Measurements from ENCODE around the gene TRAF3IP1.
"Not testable (repeated sequence)": the region's sequence is repeated elsewhere in the genome, so short reads cannot be mapped to it uniquely, and the experiment has no call there.

TRAF3IP1 gene

DNA sequence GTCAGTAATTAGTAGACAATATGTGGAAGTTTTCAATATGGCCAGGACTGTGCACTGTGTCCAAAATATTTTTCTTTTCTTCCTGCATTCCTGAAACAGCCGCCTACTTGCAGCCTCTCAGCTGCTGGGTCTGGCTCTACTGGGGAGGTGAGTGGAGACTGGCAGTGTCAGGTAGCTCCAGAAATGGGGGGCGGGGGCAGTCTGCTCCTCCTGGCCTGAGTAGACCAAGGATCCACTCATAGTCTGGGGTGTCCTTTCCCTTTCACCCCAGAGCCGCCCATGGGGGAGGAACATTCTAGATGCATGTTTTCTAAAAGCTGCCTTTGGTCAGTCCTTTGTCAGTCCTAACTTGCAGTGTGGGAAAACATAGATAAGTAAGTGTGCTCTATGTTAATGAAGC lies 23.7 kb downstream of the TRAF3IP1 start:
- no peak for DNase-seq

DNA sequence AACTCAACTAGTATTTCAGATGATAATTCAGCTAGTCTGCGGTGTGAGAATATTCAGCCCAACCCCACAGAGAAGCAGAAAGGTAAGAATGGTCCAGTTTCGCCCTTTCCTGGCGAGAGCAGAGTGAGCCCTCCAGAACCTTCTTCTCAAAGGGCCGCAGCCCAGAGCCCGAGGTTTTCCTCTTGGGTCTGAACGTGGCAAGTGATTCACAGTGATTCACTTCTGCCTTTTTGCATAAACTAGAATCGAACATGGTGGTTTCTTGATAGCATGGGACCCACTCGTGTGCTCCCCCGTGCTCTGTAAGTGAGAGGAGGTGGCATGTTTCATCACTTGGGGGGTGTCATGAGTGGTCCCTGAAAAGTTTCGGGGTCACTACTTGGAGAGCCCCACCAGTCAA lies 24.2 kb downstream of the TRAF3IP1 start:
- DNase-seq, result no peak

DNA sequence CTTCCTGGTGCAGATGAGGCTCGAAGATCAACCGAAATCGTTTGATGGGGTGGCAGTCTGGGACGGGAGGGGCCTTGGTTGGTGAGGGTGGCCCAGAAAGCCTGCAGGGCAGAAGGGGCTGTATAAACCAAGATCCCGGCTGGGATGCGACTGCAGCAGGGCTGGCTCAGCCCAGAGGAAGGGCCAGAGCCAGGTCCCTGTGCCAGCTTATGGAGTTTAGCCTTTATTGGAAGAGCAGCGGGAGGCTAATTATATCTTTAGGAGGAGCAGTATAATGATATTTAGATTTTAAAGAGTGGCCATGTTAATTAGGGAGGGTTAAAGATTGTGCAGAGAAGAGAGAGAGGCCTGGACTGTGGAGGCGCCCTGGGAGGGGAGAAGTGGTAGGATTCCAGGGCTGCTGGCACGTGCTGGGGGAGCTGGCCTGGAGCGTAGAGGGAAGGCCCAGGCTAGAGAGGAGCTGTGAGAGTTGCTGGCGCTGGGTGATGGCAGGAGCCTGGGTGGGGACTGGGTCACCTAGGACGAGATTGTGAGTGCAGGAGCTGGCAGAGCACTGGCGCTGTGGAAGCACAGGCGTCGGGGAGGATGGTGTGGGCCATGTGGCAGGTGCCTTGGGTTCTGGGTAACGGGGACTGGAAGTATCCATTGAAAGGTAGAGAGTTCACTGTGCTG lies 25.1 kb downstream of the TRAF3IP1 start:
- DNase-seq, result no peak

DNA sequence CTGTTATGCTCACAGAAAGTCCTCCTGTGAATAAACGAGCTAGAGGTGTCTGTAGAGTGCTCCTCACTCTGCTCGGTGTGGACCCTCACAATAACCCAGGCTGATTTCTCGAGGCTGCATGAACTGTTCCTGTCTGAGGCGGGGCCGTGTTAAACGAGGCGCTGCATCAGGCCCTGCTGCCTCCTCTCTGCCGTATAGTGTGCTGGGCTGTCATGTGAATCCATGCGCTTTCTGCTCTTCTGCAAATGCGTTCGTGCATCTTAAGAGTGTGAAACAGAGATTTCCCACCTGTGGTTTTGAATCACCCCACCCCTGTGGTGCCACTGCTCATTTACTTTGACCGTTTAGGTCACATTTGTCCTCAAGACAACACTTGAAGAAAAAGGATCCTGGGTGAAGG lies 26.2 kb downstream of the TRAF3IP1 start:
- no peak for DNase-seq

DNA sequence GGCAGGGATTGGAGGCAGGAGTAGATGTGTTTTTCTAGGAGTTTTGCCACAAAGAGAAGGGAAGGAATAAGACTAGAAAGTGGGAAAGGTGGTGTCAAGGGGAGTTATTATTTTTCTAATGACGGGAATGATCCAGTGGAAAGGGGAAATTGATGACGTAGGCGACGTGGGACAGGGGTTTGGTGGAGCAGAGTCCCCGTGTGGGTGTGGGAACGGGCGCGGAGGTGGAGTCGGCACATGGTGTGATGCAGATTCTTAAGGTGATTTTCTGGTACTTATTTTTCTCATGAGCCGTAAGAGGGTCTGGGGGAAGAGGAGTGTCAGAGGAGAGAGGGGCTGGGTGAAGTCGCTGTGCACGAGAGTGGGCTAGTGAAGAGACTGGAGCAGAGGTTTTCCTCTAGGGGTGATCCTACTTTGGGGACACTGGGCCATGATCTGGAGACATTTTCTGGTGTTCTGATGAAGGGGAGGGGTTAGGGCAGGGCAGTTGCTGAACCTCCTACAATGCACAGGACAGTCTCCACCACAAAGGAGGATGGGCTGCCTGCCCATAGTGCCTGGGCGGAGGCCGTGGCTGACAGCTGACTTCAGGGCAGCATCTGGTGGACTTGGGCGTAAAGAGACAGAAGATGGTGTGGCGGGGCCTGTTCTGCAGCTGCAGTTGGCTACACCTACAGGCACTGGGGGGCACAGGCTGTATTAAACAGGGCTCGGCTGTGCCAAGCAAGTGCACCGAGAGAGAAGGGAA lies 30.0 kb downstream of the TRAF3IP1 start:
- no peak for DNase-seq

DNA sequence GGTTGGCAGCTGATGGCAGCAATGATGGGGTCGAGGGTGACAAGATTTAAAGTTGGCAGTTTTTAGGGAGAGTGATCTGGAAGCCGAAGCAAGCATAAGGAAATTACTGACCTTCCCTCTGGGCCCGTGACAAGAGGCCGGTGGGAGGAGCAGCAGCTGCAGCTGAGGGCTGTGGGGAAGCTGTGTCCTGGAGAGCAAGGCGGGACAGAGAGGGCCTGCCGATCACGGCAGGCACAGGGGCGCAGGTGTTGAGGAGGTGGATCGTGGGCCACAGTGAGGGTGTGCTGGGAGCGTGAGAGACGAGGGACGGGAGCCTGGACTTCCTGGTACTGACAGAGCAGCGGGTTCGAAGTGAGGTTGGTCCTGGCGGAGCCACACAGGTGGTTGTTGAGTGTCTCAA lies 31.0 kb downstream of the TRAF3IP1 start:
- no peak for DNase-seq

DNA sequence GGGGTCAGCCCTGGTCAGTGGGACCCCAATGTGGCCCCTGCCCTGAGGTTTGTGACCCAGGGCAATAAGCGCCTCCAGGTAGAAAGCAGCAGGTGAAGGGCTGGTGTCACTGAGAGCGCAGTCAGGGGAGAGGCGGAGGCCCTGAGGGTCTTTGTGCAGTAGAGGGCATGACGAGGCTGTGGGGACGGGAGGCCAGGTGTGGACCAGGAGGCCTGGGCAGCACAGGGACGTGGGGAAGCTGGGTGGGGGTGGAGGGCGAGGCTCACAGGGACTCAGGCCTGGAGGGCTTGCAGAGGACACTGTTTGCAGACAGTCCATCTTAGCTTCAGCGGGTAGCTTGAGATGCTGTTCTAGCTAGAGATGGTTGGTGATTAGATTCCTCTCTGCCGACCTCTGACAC lies 32.0 kb downstream of the TRAF3IP1 start:
- no peak for DNase-seq

DNA sequence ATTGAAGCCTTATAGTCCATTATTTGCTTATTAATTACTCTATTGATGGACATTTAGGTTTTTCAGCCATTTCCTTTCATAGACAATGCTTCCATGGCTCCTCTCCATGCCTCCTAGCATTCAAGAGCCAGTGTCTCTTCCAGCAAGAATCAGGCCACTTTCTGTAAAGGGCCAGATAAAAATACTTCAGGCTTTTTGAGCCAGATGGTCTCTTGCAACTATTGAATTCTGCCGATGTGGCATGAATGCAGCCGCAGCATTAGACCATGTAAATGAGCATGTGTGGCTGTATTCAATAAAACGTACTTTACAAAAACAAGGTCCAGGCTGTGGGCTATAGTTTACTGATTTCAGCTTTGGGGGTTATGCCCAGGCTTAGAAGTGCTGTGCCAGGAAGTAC lies 38.5 kb downstream of the TRAF3IP1 start:
- DNase-seq, result no peak

DNA sequence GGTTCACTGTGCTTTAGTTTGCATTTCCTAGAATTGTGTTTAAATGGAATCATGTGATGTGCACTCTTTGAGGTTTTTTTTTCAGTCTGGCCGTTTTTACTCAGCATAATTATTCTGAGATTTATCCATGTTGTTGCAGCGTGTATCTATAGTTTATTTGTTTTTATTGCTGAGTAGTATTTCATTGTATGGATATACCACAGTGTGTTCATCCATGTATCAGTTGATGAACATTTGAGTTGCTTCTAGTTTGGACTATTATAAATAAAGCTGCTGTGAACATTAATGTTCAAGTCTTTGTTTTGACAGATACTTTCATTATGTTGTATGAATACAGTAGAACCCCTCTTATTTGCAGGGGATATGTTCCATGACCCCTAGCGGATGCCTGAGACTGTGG lies 39.1 kb downstream of the TRAF3IP1 start:
- no peak for DNase-seq

DNA sequence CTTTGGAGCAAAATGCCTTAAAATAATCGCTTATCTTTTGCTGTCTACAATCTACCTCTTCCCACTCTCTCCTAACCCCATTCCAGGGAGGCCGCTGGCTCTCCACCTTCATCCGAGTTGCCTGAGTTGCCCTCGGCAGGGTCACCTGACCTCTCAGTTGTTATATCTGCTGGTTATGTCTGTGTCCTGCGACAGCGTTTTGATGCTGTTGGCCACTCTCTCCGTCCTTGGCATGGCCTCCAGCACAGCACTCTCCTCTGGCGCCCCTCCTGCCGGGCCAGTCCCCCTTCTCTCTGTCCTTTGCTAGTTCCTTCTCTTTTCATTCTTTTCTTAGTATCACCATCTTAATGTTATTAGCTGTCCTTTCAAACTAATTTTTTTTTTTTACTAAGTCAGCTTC lies 41.6 kb downstream of the TRAF3IP1 start:
- DNase-seq, result no peak

DNA sequence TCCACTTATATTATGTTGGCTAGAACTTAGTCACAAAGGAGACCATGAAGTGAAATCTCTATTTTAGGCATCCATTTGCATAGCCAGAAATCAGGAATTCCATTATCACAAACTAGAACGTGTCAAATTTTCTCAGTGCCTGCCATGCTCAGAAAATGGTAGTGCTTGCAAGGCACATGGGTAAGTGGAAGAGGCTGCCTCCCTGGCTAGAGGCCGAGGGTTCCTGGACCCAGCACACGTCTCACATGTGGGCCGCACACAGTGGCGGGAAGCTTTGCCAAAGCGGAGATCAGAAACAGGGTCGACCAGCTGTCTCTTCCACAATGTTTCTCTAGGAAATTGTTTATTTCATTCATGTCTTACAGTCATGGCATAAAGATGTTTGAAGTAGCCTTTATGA lies 42.3 kb downstream of the TRAF3IP1 start:
- no peak for DNase-seq

DNA sequence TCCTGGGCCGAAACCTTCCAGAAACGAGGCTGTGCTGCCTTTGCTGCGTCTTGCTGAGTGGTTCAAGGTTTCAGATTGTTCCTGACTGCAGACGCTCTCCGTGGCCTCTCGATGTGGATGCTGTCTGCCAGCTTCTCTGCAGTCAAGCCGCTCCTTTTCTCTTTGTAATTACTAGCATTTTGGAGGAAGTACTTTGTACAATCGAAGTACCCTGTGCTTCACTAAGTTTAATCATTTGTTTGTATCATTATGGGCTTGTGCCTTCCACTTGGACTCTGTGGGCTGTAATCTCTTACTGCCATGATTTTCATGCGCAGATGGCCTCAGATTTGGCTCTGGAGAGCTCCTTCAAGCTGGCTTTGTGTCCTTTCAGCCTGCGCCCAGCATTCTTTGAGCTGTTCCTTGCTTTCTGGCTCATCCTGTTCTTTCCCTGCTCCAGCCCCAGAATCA lies 49.3 kb downstream of the TRAF3IP1 start:
- peak; percentile 62 for DNase-seq

DNA sequence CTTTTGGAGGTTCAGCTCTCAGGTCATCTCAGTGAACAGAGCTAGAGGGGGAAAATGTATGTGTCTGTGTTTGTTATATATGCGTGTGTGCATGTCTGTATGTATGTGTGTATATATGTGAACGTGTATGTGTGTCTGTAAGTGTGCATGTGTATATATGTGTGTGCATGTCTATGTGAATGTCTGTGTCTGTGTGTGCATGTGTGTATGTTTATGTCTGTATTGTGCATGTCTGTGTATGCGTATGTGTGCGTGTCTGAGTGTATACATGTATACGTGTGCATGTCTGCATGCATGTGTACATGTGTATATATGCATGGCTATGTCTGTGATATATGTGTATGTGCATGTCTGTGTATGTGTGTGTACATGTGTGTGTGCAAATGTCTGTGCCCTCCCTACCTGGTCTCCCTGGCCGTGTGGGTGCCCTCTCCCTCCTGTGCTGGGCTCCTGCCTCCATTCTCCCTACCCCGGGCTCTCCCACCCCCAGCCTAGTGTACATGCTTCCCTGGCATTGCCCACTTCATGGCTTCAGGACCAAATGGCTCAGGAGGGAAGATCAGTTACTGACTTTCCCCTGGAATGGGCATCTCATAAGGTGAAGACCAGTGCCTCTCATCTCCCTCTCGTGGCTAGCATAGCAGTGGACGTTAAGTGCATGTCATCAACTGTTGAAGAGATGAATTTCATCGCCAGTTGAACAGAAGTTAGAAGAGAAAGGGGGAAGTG lies 49.9 kb downstream of the TRAF3IP1 start:
- no peak for DNase-seq

DNA sequence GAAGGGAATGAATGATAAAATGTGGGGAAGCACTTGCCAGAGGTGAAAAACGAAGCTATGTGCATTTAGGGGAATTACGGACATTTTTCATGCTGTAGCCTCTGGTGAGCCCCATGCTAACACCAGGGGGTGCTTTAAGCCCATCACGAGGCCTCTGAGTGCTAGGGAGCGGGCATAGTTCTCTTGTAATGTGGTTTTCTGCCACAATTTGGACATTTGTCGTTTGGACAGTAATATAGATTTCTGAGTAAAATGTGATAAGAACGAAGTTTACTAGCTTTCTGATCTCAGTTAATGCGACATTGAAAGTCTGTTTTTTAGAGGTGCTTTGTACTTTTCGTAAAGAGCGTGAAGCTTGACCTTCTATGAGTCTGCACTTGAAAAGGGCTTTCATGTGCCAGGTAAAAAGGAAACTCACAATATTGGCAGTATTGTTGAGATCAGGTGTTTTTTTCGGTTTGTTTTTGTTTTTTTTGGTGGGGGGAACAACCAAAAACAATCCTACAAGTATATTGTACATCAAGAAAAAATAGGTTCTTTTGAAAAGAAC lies 50.6 kb downstream of the TRAF3IP1 start:
- DNase-seq, result peak; percentile 92

DNA sequence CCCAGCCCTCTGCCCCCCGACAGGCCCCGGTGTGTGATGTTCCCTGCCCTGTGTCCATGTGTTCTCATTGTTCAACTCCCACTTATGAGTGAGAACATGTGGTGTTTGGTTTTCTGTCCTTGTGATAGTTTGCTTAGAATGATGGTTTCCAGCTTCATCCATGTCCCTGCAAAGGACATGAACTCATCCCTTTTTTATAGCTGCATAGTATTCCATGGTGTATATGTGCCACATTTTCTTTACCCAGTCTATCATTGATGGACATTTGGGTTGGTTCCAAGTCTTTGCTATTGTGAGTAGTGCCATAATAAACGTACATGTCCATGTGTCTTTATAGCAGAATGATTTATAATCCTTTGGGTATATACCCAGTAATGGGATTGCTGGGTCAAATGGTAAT lies 52.0 kb downstream of the TRAF3IP1 start:
- DNase-seq, result not testable (repeated sequence)

DNA sequence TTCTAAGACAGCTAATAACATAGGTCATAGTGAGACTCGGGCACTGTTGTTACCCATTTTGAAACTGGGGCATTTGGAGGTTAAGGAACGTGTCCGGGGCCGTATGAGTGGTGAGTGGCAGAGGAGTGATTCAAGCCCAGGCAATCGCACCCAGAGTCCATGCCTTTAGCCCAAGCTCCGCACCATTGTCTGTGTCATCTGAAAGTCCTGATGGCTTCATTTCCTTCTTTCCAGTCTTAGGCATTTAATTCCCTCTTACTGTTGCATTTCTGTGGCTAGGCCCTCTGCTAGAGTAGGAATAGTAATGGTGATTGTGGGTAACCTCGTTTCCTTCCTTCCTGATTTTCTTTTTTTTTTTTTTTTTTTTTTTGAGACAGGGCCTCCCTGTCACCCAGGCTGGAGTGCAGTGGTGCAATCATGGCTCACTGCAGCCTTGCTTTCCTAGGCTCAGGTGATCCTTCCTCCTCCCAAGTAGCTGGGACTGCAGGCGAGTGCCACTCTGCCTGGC lies 56.6 kb downstream of the TRAF3IP1 start:
- DNase-seq, result peak; percentile 59

DNA sequence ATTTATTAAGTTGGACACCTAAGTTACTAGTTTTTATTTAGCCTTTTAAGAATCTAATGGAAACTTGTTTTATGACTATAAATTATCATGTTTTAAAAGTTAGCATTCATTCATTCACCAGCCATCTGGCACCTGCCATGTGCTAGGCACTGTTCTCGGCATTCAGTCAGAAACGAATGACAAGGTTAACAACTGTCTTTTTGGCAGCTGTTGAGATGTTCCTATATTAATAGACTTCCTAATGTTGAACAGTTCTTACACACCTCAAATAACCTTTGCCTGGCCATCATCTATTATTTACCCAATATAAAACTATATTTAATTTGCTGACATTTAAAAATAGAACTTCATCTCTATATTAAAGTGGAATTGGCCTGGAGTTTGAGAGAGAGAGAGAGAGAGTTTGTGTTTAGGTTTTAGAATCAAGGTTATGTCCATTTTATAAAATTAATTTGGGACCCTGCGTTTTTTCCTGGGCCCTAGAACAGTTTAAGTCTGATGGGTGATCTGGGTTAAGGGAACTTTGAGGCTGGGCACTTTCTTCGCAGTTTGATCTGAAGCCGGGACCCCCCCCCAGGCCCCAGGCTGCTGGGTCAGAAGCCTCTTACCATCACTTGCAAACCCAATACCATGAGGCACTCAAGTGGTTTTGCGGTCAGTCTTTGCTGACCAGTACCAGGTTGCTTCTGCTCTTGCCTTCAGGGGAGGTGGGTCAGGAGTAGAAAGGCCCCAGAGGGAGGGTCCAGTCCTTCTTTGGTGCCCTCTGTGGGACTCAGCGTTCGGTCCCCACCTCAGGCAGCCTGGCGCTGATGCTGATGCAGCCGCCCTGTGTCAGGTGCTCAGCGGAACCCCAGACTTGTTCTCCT lies 58.1 kb downstream of the TRAF3IP1 start:
- DNase-seq, result no peak

DNA sequence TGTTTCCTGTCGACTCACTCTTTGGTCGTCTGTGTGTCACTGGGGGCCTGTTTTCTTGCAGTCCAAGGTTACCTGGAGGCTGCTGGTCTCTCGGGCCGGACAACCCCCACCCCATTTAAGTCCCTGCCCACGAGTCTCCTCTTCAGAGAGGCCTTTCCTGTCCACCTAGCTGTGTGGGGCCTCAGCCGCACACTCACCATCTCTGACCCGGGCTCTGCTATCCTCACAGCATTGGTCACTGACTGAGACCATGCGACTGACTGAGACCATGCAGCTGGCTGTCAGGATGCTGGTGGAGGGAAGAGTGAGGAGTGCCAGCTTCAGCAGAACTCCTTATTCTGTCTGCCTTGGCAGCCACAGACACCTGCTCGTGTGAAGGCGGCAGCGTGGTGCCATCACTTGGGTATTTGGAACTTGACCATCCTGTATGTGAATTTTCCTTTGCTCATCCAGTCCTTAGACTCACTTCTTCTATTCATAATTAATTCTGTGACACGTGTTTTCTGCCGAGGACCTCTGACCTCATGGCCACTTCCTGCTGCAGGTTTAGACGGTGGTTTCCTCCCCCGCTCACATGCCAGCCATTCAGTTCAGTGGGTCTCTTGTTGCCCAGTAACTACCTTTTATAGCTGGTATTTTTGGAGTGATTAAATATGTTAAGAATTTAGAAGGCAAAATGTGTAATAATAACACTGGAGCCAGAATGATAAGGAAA lies 58.9 kb downstream of the TRAF3IP1 start:
- DNase-seq, result peak; percentile 73

DNA sequence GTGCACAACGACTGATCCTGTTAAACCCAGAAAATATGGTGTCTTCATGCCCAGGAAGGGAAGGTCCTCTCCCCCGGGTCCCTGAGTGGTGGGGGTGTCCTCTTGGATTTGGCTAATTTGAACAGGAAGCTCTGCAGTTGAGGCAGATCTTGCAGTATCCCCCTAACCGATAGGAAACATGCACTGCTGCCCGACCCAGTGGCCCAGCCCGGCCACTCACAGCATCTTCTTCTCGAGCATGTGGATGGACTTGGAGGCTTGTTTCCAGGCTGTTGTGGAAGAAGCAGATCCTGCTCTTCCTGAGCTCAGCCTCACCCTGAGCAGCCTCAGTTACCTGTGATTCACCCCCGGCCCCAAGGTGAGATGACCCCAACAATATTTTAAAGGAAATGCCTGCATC lies 60.0 kb downstream of the TRAF3IP1 start:
- no peak for DNase-seq

DNA sequence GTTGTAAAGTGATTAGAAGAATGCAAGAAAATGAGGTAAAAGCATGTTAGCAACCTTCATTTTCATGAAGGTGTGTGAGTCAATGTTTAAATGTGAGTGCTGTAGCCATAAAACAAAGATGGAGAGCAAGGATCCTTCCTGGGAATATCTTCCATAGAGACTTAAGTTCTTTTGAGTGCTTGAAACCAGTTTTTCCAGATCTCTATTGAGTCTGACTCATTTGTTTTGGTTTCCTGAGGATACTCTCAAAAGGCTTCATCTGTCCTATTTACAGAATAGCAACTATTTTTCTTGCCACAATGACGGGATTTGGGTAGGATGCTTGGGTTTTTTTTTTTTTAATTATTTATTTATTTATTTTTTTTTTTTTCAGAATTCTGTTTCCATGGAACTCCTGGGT lies 60.5 kb downstream of the TRAF3IP1 start:
- DNase-seq, result no peak

DNA sequence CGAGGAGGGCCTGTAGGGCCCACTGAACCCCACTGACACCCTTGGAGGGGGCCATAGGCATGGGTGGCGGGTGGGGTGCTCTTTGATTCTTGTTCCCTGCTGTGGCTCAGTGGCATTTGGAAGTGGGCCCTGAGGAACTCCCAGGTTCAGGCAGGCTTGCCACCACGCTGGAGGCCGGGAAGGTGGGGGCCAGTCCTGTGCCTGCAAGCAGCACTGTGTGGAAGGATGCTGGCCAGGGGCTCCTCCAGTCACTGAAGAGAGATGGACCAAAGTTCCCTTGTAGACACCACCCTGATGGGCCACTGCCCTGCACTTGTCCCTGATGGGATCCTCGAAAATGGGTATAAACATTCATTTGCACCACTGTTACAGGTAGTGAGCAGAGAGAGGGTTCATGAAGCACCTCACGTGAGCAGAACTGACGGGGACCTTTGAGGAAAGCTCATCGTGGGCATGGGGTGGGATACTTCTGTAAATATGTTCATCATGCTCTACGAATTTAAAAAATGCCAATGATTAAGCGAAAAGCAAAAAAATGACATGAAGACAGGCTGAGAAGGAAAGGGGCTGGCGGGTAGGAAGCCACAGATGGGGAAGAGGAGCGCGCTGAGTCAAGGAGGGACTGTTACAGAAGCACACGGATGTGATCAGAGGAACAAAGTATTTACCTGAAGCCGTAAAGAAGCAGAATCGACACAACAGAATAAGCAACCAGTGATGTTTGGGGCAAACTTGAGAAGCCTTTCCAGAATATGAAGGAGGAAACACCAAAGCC lies 61.2 kb downstream of the TRAF3IP1 start:
- DNase-seq, result peak; percentile 71

Measured in hematopoietic multipotent progenitor cell treated with erythropoietin and hydrocortisone succinate and interleukin-3 and kit ligand, for 4 days (in vitro differentiated cells).